B cell (primary cell): ENCODE data around the gene PPT1. TPM values are rescaled to one million over a fixed set of nuclear protein-coding genes. Genes with fewer than 3 reads are reported as not detected.

Experiments
- ATAC-seq: fragments of 200-7000 bp; cut with Tn5 transposase; one replicate; pipeline ENCODE4 v1.10.0; 2021; ENCODE audit warnings: low read depth, mild to moderate bottlenecking, moderate number of reproducible peaks, moderate library complexity
- CTCF ChIA-PET: fragments of 350-600 bp; sonication (Branson Sonifier 250); formaldehyde crosslinking; loops from one replicate; lab custom pipeline; 2021; ENCODE audit warnings: antibody characterized with exemption, inconsistent platforms; lab: Charles Lee
- POLR2A ChIA-PET: fragments of 350-600 bp; sonication (Branson Sonifier 250); formaldehyde crosslinking; loops from one replicate; lab custom pipeline; 2021; ENCODE audit warnings: antibody characterized with exemption; lab: Charles Lee
- DNase-seq: peaks from one replicate; pipeline ENCODE4 v3.0.0; 2013
- H2AFZ ChIP-seq: 2 replicates; pipeline ENCODE4 v1.6.1; 2012; ENCODE audit warnings: mild to moderate bottlenecking, low read depth, low read length; ENCODE audit not compliant: insufficient read depth, poor library complexity, severe bottlenecking
- H3K27ac ChIP-seq, 2 donors: 1 replicate in 1 of 2; 2 replicates in 1 of 2; pipeline ENCODE4 v1.5.1; 2012 to 2013; ENCODE audit warnings: low read length in 2 of 2, mild to moderate bottlenecking in 2 of 2, moderate library complexity in 1 of 2
- H3K27me3 ChIP-seq, 4 experiments: fragments of 200-600 bp in 1 of 4; sonication (generic) in 1 of 4; replicated peaks in 1 of 4; 1 replicate in 2 of 4; 2 replicates in 2 of 4; pipeline versions ENCODE4 v1.6.1 to v1.7.0; 2013 to 2016; ENCODE audit warnings: low read length in 3 of 4, mild to moderate bottlenecking in 2 of 4, mixed read lengths in 1 of 4, moderate library complexity in 1 of 4; ENCODE audit not compliant: insufficient read depth in 4 of 4, control insufficient read depth in 3 of 4; ENCODE audit errors: control extremely low read depth in 1 of 4
- H3K36me3 ChIP-seq, 2 experiments: replicated peaks in 1 of 2; 1 replicate in 1 of 2; 2 replicates in 1 of 2; pipeline versions ENCODE4 v1.6.1 to v1.7.1; 2013; ENCODE audit warnings: low read length in 1 of 2; ENCODE audit not compliant: insufficient read depth in 2 of 2, control insufficient read depth in 1 of 2; ENCODE audit errors: control extremely low read depth in 1 of 2, extremely low read depth in 1 of 2
- H3K4me1 ChIP-seq, 2 donors: fragments of 200-600 bp in 1 of 2; sonication (generic) in 1 of 2; 1 replicate in 1 of 2; 2 replicates in 1 of 2; pipeline versions ENCODE4 v1.5.1 to v1.6.1; 2013 to 2017; ENCODE audit warnings: low read length in 2 of 2; ENCODE audit not compliant: control insufficient read depth in 2 of 2, insufficient read depth in 2 of 2
- H3K4me2 ChIP-seq: replicated peaks from 2 replicates; pipeline ENCODE3; 2012; ENCODE audit warnings: mild to moderate bottlenecking, low read depth, low read length; ENCODE audit not compliant: poor library complexity, severe bottlenecking
- H3K4me3 ChIP-seq, 5 experiments: fragments of 200-600 bp in 1 of 5; sonication (generic) in 1 of 5; 1 replicate in 3 of 5; 2 replicates in 2 of 5; pipeline versions ENCODE4 v1.5.1 to v1.7.0; 2011 to 2016; ENCODE audit warnings: low read length in 4 of 5, mild to moderate bottlenecking in 4 of 5, low read depth in 2 of 5, control low read depth in 1 of 5, moderate library complexity in 1 of 5; ENCODE audit not compliant: insufficient read depth in 1 of 5; ENCODE audit errors: control extremely low read depth in 1 of 5, extremely low read depth in 1 of 5
- H3K79me2 ChIP-seq: fragments of 200-600 bp; sonication (generic); one replicate; pipeline ENCODE4 v1.6.0; 2016; ENCODE audit warnings: low read length; ENCODE audit not compliant: control insufficient read depth, insufficient read depth
- H3K9ac ChIP-seq: fragments of 200-600 bp; sonication (generic); 2 replicates; pipeline ENCODE4 v1.6.1; 2017; ENCODE audit warnings: mild to moderate bottlenecking, low read length, moderate library complexity
- H3K9me3 ChIP-seq, 3 donors: one replicate each; pipeline versions ENCODE4 v1.6.1 to v1.7.1; 2013; ENCODE audit warnings: low read length in 2 of 3; ENCODE audit not compliant: control insufficient read depth in 2 of 3, insufficient read depth in 1 of 3; ENCODE audit errors: control extremely low read depth in 1 of 3
- H4K20me1 ChIP-seq: 2 replicates; pipeline ENCODE4 v1.6.0; 2012; ENCODE audit warnings: mild to moderate bottlenecking, low read length; ENCODE audit not compliant: insufficient read depth, control insufficient read depth, poor library complexity, severe bottlenecking
- H3K27ac Mint-ChIP-seq: one replicate; pipeline ENCODE4 v1.8.0; 2021; ENCODE audit warnings: mixed read lengths
- H3K27me3 Mint-ChIP-seq: one replicate; pipeline ENCODE4 v1.8.0; 2021; ENCODE audit warnings: mixed read lengths
- H3K4me1 Mint-ChIP-seq: one replicate; pipeline ENCODE4 v1.8.0; 2021; ENCODE audit warnings: mixed read lengths
- H3K4me3 Mint-ChIP-seq: one replicate; pipeline ENCODE4 v1.8.0; 2021; ENCODE audit warnings: mixed read lengths
- H3K9me3 Mint-ChIP-seq: one replicate; pipeline ENCODE4 v1.8.0; 2022; ENCODE audit warnings: mixed read lengths; ENCODE audit not compliant: insufficient read depth
- CTCF ChIP-seq: fragments of 200-600 bp; IDR thresholded peaks from one replicate; pipeline ENCODE4 v1.8.0; 2022; ENCODE audit warnings: antibody characterized with exemption, mild to moderate bottlenecking
- EZH2 ChIP-seq: IDR thresholded peaks from 2 replicates; pipeline ENCODE4 v1.6.1; 2012; ENCODE audit warnings: borderline replicate concordance, low read depth, mild to moderate bottlenecking, moderate library complexity, low read length; ENCODE audit not compliant: insufficient read depth, poor library complexity, severe bottlenecking
- WGBS: methylation state at CpG from one replicate; pipeline ENCODE4 v1.1.5; 2013; ENCODE audit warnings: missing lambda C conversion rate; ENCODE audit not compliant: insufficient coverage; 5-methylcytosine and 5-hydroxymethylcytosine counted together
- intact Hi-C: fragments of 100-400 bp; cut with micrococcal nuclease; formaldehyde crosslinking; loops from one replicate; pipeline ENCODE4 v1.10.0; 2022
- polyA plus RNA-seq: library from polyadenylated mRNA; depleted of rRNA; stranded (reverse); fragments of >200 nt; gene quantifications from 2 replicates; pipeline ENCODE4 v1.2.3, GENCODE V29; 2012
- total RNA-seq, 2 donors: library from RNA; stranded (reverse); fragments of 120-200 nt in 1 of 2; gene quantifications; 1 replicate in 1 of 2; 2 replicates in 1 of 2; pipeline versions ENCODE4 v1.2.3 to v1.2.4, GENCODE V29; 2013 to 2022

Gene PPT1
- total and polyA plus RNA-seq, 2 donors (not counting 1 experiment from before 2014, with no cell fraction given), result 10.4 to 38.2 TPM

- H2AFZ ChIP-seq, result no peak overlapping the region
- intact Hi-C loops, result no loop called here
Observed at GRCh38 chr1:40030528-40031135, 66.4 kb downstream of the PPT1 start.

More at GRCh38 chr1:40030528-40031135, 66.4 kb downstream of the PPT1 start:
- H3K4me3 Mint-ChIP-seq, result no peak overlapping the region
- Histone ChIP-seq H3K27me3 (no peaks in the 10 kb centered on the region), H3K4me3 (no peak overlapping the region), H3K36me3 (no peaks in the 10 kb centered on the region), H3K27ac (no peak overlapping the region), H3K9ac (no peak overlapping the region), H3K79me2 (no peaks in the 10 kb centered on the region), H3K4me1 (peaks cover 39 to 43% of the 10 kb centered on the region in 2 donors), H4K20me1 (no peaks in the 10 kb centered on the region), H3K4me2 (no peak overlapping the region), H3K9me3 (peaks cover 0 to 7% (median 5%) of the 10 kb centered on the region in 3 donors)
- ATAC-seq (no peak), DNase-seq (no peak)
- CTCF ChIA-PET, result interaction anchor here (0.5 to 9.2 kb wide), 7 partner anchors 16 to 128 kb away, joined by 3 to 161 read pairs (median 13); partner anchors contain the start of gene MYCL
- WGBS, result no CpG with 5 or more reads among the region's 3 CpGs
- H3K9me3 Mint-ChIP-seq, result no peaks in the 10 kb centered on the region
- POLR2A ChIA-PET, result no interaction called here
- no peak overlapping the region for H3K27ac Mint-ChIP-seq
- TF ChIP-seq EZH2, result no peak
- no peak for TF ChIP-seq CTCF
- no peaks in the 10 kb centered on the region for H3K27me3 Mint-ChIP-seq
- peaks cover 37% of the 10 kb centered on the region for H3K4me1 Mint-ChIP-seq
